Spleen (tissue), 11 donors: ENCODE measurements around the gene DNAJB6. TPM values are rescaled to one million over a fixed set of nuclear protein-coding genes. Genes with fewer than 3 reads are reported as not detected.
A peak's percentile ranks its signal among the peaks of the same experiment; 100 is the strongest.

Source experiments
- DNase-seq: peaks from one replicate; pipeline ENCODE4 v3.0.0-alpha.2; 2020
- H3K27ac ChIP-seq, 8 donors: fragments of 200-600 bp; sonication (generic) in 7 of 8; 1 replicate in 4 of 8; 2 replicates in 4 of 8; pipeline versions ENCODE4 v1.5.0 to v1.8.0; 2016 to 2021; ENCODE audit warnings: inconsistent platforms in 4 of 8, mild to moderate bottlenecking in 4 of 8, moderate library complexity in 1 of 8
- H3K27me3 ChIP-seq, 7 donors: fragments of 200-600 bp; sonication (generic) in 6 of 7; replicated peaks in 1 of 7; 1 replicate in 4 of 7; 2 replicates in 3 of 7; pipeline versions ENCODE4 v1.5.0 to v1.8.0; 2016 to 2021; ENCODE audit warnings: inconsistent platforms in 3 of 7, mild to moderate bottlenecking in 1 of 7
- H3K36me3 ChIP-seq, 6 donors: fragments of 200-600 bp; sonication (generic) in 5 of 6; 1 replicate in 4 of 6; 2 replicates in 2 of 6; pipeline versions ENCODE4 v1.5.0 to v1.8.0; 2016 to 2021; ENCODE audit warnings: inconsistent platforms in 2 of 6
- H3K4me1 ChIP-seq, 6 donors: fragments of 200-600 bp; sonication (generic) in 5 of 6; 1 replicate in 3 of 6; 2 replicates in 3 of 6; pipeline versions ENCODE4 v1.5.0 to v1.8.0; 2016 to 2021; ENCODE audit warnings: inconsistent platforms in 3 of 6
- H3K4me3 ChIP-seq, 8 donors: fragments of 200-600 bp; sonication (generic) in 7 of 8; 1 replicate in 4 of 8; 2 replicates in 4 of 8; pipeline versions ENCODE4 v1.5.0 to v1.8.0; 2016 to 2021; ENCODE audit warnings: inconsistent platforms in 4 of 8, mild to moderate bottlenecking in 4 of 8, moderate library complexity in 2 of 8
- H3K9me3 ChIP-seq, 8 donors: fragments of 200-600 bp; sonication (generic) in 7 of 8; 1 replicate in 4 of 8; 2 replicates in 4 of 8; pipeline versions ENCODE4 v1.5.0 to v1.8.0; 2016 to 2021; ENCODE audit warnings: inconsistent platforms in 4 of 8
- CTCF ChIP-seq, 11 experiments: fragments of 200-600 bp in 7 of 11; fragments of 450-650 bp in 4 of 11; sonication (generic) in 4 of 11; IDR thresholded peaks in 8 of 11; conservative IDR thresholded peaks in 3 of 11; 1 replicate in 7 of 11; 2 replicates in 4 of 11; pipeline versions ENCODE4 v1.4.0 to v1.8.0; 2016 to 2021; ENCODE audit warnings: antibody characterized with exemption in 11 of 11, inconsistent platforms in 4 of 11, mild to moderate bottlenecking in 1 of 11
- POLR2A ChIP-seq, 3 donors: fragments of 450-650 bp; IDR thresholded peaks; one replicate each; pipeline ENCODE4 v1.5.1; 2017; ENCODE audit warnings: antibody characterized with exemption in 3 of 3, mild to moderate bottlenecking in 1 of 3
- POLR2AphosphoS5 ChIP-seq, 3 donors: sonication (generic); formaldehyde crosslinking; IDR thresholded peaks; one replicate each; pipeline ENCODE4 v1.5.1; 2017; ENCODE audit warnings: antibody characterized with exemption in 3 of 3
- WGBS, 5 donors: extraction: QIAGEN DNeasy Blood & Tissue Kit in 3 of 5; methylation state at CpG; one replicate each; pipeline versions ENCODE4 v1.1.5 to v1.1.7; 2013 to 2018; 5-methylcytosine and 5-hydroxymethylcytosine counted together
- intact Hi-C: fragments of 100-400 bp; cut with DNase I; formaldehyde crosslinking; loops from one replicate; pipeline ENCODE4 v1.15.0; 2023; ENCODE audit warnings: low total_unique reads
- polyA plus RNA-seq, 3 donors: library from polyadenylated mRNA; stranded (reverse); fragments of 200-250 nt; gene quantifications; one replicate each; pipeline ENCODE4 v1.2.1, GENCODE V29; 2013
- total RNA-seq, 7 donors: library from RNA; depleted of rRNA in 3 of 7; stranded (reverse); fragments of >200 nt in 3 of 7; fragmentation: NEBNext Ultra II Directional in 4 of 7; extraction: Animal tissue kit (Norgen Biotek cat#: 25700) in 4 of 7; gene quantifications; one replicate each; pipeline versions ENCODE4 v1.1.0 to v1.2.1, GENCODE V29; 2016 to 2021
- donor health status: healthy with polysubstance abuse.
- donor health status: DM: no; HTN: no; CAD: no; lungs with moderate emphysema.
- donor health status: DM: no; HTN: no; CAD: no.
- donor health status: Bipolar disorder and iron deficiency.
- donor health status: healthy.
- donor health status: DM: no; HTN: no; CAD: no.
- donor health status: DM: yes; HTN: yes; CAD: no.

Gene DNAJB6
- total and polyA plus RNA-seq, 10 donors = 37.7 to 115 (median 92.0) TPM

DNA sequence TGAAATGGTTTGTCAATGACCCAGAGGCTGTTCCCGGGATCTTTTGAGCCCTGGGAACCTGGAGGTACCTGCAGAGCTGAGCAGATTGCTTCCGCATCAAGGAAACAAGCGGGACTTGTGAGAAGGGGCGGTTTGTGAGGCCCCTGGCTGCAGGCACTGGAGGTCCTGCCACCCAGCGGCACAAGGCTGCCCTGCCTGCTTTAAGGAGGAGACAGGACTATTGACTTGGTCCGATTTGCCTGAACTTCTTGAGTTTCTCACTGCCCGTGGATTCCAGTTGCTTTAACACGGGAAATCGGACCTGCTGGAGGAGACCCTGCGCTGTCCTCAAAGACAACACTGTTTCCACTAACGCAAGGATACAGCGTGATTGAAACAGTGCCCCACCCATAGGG lies 130.1 kb downstream of the DNAJB6 start:
- TF ChIP-seq CTCF (IDR thresholded peaks at IDR 0.05 in 8 of 11, conservative IDR thresholded peaks at IDR 0.05 in 3 of 11) (no peak), POLR2A (IDR thresholded peaks at IDR 0.05) (no peak), POLR2AphosphoS5 (IDR thresholded peaks at IDR 0.05) (no peak)
- peaks cover 0 to 11% (median 1%) of the 10 kb centered on the region in 6 donors for H3K4me1 ChIP-seq
- intact Hi-C loops = no loop called here
- H3K9me3 ChIP-seq = peaks cover 0 to 1% (median 0%) of the 10 kb centered on the region in 8 donors
- WGBS, 5 donors = 73 to 84% (median 75%) methylated on average over 11 to 12 of the region's 12 CpGs
- peak; percentile 37 for DNase-seq
- no peak overlapping the region for H3K4me3 ChIP-seq
- no peak overlapping the region for H3K27ac ChIP-seq
- peaks cover 0 to 52% (median 11%) of the 10 kb centered on the region in 7 donors for H3K27me3 ChIP-seq
- no peaks in the 10 kb centered on the region for H3K36me3 ChIP-seq

Other genes starting within 250 kb of the DNAJB6 start
- gene UBE3C, start 198.1 kb upstream of the DNAJB6 start, total RNA-seq = 10 to 100 TPM; 47.2 to 81.6 (median 69.1) TPM
- gene UBE3C, start 198.1 kb upstream of the DNAJB6 start, polyA plus RNA-seq = 10 to 100 TPM in 2 of 3 donors, 1 to 10 TPM in 1; 9.7 to 17.5 (median 10.6) TPM